GM20431 (cell line): ENCODE data around the gene VAV2.
"Not testable (repeated sequence)": the region's sequence is repeated elsewhere in the genome, so short reads cannot be mapped to it uniquely, and the experiment has no call there.

Experiments used
- in situ Hi-C: fragments of 300-500 bp; cut with MseI, MboI; formaldehyde crosslinking; loops from one replicate; pipeline ENCODE4 v1.15.0; 2020; ENCODE audit warnings: low sequenced_read_pairs; ENCODE audit not compliant: unreplicated experiment

Gene VAV2

GRCh38 chr9:133927041-133927440 is 65.1 kb downstream of the VAV2 start:
- in situ Hi-C loops, result no loop called here

DNA sequence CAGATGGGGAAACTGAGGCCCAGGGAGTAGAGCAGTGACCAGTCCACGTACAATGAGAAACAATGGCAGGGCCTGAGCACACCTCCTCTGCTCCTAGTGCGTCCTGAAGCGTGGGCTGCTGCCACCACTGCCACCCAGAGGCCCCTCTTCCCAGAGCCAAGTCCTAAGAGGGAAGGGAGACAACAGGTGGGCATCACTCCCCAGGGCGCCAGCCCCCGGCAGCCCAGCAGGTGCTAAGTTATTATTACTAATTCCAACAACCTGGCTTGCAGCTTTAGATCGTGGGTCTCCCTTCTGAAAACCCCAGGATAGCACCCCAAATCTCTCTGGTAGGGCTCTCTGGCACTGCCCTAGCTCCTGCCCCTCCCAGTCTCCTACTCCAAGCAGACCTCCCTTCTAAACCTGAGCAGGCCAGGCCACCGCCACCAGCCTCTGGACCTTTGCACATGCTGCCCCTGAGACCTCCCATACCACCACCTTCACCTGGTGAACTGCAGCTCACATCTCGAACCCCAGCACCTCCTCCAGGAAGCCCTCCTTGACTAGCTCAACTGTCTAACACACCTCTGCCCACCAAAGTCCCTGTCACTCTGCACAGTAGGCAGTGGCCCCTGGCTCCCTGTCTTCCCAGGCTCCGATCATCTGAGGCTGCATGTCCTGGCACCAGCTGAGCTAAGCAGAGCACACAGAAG is 65.8 kb downstream of the VAV2 start:
- in situ Hi-C loops, result no loop called here

DNA sequence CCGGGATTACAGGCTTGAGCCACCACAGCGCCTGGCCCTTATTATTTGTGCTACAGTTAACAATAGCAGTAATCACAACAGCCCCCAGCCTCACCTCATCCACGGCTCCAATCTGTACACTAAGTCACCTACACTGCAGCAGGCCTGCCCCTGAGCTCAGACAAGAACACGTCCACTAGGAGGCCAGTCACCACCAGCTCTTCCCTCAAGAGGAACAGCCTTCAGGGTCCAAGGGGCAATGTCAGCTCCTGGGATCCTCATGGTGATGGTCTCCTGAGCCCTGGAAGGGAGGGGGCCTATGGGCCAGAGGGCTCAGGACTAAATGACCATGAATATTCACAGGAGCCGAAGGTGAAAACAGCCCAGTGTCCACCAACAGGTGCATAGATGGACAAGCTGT is 67.7 kb downstream of the VAV2 start:
- in situ Hi-C loops, result no loop called here

GRCh38 chr9:133923608-133924007 is 68.5 kb downstream of the VAV2 start:
- in situ Hi-C loops, result not testable (repeated sequence)

DNA sequence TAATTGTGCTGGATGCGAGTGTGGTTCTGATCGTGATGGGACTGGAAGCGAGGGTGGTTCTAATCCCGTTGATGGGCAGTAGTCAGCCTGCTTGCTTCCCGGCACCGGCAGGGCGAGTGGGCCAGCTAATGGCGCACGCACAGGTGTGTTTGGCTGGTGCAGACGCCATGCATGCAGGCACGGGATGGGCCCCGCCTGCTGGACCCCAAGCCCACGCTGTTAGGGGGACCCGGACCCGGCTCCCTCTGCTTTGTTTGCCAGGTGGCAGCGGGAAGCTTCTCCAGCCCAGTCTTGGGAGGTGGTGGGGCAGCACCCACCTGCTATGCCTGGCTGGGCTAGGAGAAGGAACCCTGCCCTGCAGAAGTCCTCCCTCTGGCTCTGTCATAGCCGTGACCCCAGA is 70.3 kb downstream of the VAV2 start:
- in situ Hi-C loops, result no loop called here

GRCh38 chr9:133920471-133920870 is 71.7 kb downstream of the VAV2 start:
- in situ Hi-C loops, result no loop called here

- in situ Hi-C loops, result no loop called here
Measured at GRCh38 chr9:133919253-133920115, 72.6 kb downstream of the VAV2 start.

GRCh38 chr9:133918111-133918813 is 73.9 kb downstream of the VAV2 start:
- in situ Hi-C loops, result no loop called here

DNA sequence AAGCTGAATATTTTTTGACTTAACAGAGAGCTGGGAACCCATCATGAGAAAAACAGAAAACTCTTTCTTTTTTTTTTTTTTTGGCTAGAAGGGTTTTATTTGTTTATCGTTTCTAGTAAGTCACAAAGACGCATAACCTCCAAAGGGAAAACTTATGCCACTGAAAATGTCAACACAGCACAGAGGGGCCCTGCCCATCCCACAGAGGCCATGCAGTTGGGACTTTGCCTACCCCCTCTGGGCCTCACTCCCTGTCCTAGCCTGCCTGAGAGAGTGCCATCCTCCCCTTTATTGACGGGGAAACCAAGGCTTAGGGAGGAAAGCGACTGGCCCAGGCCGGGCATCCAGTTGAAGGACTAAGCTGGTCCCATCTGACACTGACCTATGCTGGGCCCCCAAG is 74.7 kb downstream of the VAV2 start:
- in situ Hi-C loops, result no loop called here

DNA sequence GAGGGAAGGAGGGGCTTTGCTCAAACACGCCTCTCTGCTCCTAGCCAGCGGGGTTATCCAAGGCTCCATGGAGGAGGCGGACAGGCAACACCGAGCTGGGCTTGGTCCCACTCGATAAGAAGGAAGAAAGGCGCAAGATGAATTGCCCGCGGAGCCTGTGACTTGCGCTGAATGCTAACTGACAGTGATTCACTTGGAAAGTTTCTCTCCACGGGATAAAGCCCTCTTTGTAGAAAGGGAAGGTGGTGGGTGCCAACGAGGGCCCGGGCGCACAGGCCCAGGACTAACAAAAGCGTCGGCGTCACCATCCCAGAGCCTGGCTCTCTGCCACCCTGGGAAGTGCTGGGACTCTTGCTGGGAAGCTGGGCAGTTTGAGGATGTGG is 76.0 kb downstream of the VAV2 start:
- in situ Hi-C loops, result no loop called here

DNA sequence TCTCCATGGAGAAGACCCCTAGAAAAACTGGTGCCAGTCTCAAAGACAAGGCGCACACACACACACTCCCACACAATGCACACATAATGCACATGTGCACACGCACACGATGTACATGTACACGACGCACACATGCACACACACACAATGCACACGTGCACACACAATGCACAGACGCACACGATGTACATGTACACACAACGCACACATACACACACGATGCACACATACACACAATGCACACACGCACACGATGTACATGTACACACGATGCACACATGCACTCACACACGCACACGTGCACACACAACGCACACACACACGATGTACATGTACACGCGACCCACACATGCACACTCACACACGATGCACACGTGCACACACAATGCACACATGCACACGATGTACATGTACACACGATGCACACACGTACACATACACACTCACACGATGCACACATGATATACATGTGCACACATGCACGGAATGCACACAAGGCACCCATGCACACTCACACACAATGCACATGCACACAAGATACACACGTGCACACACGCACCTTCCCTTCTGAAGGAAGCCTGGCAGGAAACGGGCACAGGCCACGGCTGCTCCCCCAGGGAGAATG is 76.5 kb downstream of the VAV2 start:
- in situ Hi-C loops, result no loop called here

DNA sequence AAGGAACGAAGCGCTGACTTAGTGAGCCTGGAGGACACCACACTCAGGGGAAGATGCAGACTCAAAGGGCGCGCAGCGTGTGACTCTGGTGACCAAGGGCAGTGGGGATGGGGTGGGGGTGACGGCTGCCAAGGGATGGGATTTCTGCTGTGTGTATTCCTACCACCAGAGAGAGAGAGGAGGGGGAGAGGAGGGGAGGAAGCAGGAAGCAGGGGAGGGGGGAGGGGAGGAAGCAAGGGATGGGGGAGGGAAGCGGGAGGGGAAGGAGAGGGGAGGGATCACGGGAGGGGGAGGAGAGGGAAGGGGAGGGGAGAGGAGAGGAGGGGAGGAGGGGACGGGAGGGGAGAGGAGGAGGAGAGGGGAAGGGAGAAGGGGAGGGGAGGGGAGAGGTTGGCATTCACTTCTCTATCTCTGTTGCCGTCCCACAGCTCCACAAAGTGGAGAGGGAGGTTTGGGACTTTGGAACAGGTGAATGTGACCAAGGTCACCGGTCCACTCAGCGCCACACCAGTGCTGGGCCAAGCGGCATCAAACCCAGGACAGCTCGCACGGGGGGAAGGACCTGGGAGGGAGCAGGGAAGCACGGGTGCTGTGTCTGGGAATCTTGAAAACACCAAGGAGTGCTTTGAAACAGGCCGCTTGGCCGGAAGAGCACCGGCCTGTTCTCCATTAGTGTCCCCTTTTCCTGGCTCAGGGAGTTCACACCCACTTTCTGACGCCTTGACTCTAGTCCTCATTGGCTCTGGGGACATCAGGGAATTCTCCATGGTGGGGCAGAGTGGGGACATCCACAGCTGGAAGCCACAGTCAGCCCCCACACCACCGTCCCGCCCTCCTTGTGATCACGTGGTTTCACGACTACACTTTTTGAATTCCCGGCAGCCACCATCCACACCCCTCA is 77.4 kb downstream of the VAV2 start:
- in situ Hi-C loops, result no loop called here

GRCh38 chr9:133913571-133914369 is 78.4 kb downstream of the VAV2 start:
- in situ Hi-C loops, result no loop called here

- in situ Hi-C loops, result no loop called here
Measured at GRCh38 chr9:133910855-133911514, 81.1 kb downstream of the VAV2 start.

- in situ Hi-C loops, result no loop called here
Measured at GRCh38 chr9:133906932-133907910, 84.9 kb downstream of the VAV2 start.

DNA sequence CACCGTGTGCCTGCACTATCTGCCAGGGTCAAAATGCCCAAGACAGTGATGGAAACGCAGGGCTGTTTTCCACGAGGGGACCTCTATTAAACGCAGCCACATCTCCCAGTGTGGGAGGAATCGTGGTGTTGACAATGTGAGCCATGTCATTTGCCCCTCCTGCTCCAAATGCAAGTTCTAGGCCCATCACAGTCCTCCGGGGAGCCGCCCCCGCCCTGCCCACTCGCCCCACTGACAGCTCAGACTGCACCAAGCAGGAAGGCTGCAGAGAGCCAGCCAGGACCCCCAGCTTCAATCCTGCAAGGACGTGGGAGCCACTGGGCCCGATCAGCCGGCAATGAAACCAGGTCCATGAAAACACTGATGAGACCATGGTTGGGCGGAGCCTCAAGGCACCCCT is 85.9 kb downstream of the VAV2 start:
- in situ Hi-C loops, result no loop called here

DNA sequence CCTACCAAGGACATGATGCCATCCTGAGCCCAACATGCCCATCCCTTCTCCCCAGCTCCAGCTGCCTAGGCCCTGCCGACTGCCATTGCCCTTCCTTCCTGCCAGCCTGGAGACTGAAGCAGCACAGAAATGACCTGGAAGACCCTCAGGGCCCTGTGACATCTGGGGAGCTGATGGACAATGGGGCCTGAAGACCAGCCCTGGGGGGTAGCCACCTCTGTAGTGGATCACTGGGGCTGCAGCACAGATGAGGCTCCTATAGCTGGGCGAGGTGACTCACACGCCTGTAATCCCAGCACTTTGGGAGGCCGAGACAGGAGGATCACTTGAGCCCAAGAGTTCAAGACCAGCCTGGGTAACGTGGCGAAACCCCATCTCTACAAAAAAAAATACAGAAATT is 86.6 kb downstream of the VAV2 start:
- in situ Hi-C loops, result no loop called here
